ENCODE data around the gene ABHD5. TPM values are rescaled to one million over a fixed set of nuclear protein-coding genes. Genes with fewer than 3 reads are reported as not detected.

The ABHD5 gene
- total and polyA plus RNA-seq, 8 donors = 8.4 to 14.1 (median 11.3) TPM

GRCh38 chr3:43723121-43723734, 32.5 kb downstream of the ABHD5 start:
- peaks cover 0 to 12% (median 5%) of the 10 kb centered on the region in 3 donors for H3K4me1 ChIP-seq
- H3K9me3 ChIP-seq = no peaks in the 10 kb centered on the region
- DNase-seq = no peak
- peak; percentile 63 to 88 (median 83) for ATAC-seq
- no peak overlapping the region for H3K4me3 ChIP-seq
- peaks cover 0 to 13% (median 0%) of the 10 kb centered on the region in 3 donors for H3K36me3 ChIP-seq
- FAIRE-seq = no peak
- H3K27ac ChIP-seq = peak overlapping the region in 2 of 4 donors; percentile 9 to 66
- WGBS, 2 donors = 39 to 42% methylated on average over 3 of the region's 3 CpGs
- no peak for TF ChIP-seq CTCF (IDR thresholded peaks at IDR 0.05)
- intact Hi-C loops (cut with DNase I) = no loop called here
- no peaks in the 10 kb centered on the region for H3K27me3 ChIP-seq

- intact Hi-C loops (cut with DNase I) = no loop called here
These were observed 35.8 kb downstream of the ABHD5 start for GRCh38 chr3:43726521-43726920.

GRCh38 chr3:43727930-43728329, 37.2 kb downstream of the ABHD5 start:
- no peak for ATAC-seq
- intact Hi-C loops (cut with DNase I) = no loop called here

More at GRCh38 chr3:43726521-43726920, 35.8 kb downstream of the ABHD5 start:
- no peaks in the 10 kb centered on the region for H3K27me3 ChIP-seq
- no peaks in the 10 kb centered on the region for H3K9me3 ChIP-seq
- ATAC-seq (no peak), FAIRE-seq (no peak), DNase-seq (no peak)
- H3K27ac ChIP-seq = no peak overlapping the region
- TF ChIP-seq CTCF (IDR thresholded peaks at IDR 0.05) = no peak
- WGBS, 2 donors = 93 to 96% methylated on average over 4 of the region's 4 CpGs
- H3K4me1 ChIP-seq = peaks cover 0 to 19% (median 5%) of the 10 kb centered on the region in 3 donors
- H3K4me3 ChIP-seq = no peak overlapping the region
- no peaks in the 10 kb centered on the region for H3K36me3 ChIP-seq

GRCh38 chr3:43728476-43728875, 37.7 kb downstream of the ABHD5 start:
- FAIRE-seq (no peak), ATAC-seq (no peak)
- WGBS, 2 donors = 68% methylated on average over 5 of the region's 5 CpGs

More at GRCh38 chr3:43727930-43728329, 37.2 kb downstream of the ABHD5 start:
- no peaks in the 10 kb centered on the region for H3K36me3 ChIP-seq
- peaks cover 0 to 14% (median under 1%) of the 10 kb centered on the region in 3 donors for H3K4me1 ChIP-seq
- TF ChIP-seq CTCF (IDR thresholded peaks at IDR 0.05) = no peak
- FAIRE-seq (no peak), DNase-seq (no peak)
- no peak overlapping the region for H3K4me3 ChIP-seq
- WGBS, 2 donors = 95 to 97% methylated on average over 3 of the region's 3 CpGs
- no peaks in the 10 kb centered on the region for H3K27me3 ChIP-seq
- no peak overlapping the region for H3K27ac ChIP-seq
- H3K9me3 ChIP-seq = no peaks in the 10 kb centered on the region

More at GRCh38 chr3:43728476-43728875, 37.7 kb downstream of the ABHD5 start:
- H3K27me3 ChIP-seq = no peaks in the 10 kb centered on the region
- TF ChIP-seq CTCF (IDR thresholded peaks at IDR 0.05) = no peak
- intact Hi-C loops (cut with DNase I) = no loop called here
- no peaks in the 10 kb centered on the region for H3K9me3 ChIP-seq
- no peak for DNase-seq
- no peaks in the 10 kb centered on the region for H3K36me3 ChIP-seq
- H3K27ac ChIP-seq = no peak overlapping the region
- H3K4me1 ChIP-seq = peaks cover 0 to 8% (median 0%) of the 10 kb centered on the region in 3 donors
- H3K4me3 ChIP-seq = no peak overlapping the region

All from pancreas (tissue), 10 donors.